ENCODE measurements around the gene GPR15LG. TPM values are rescaled to one million over a fixed set of nuclear protein-coding genes. Genes with fewer than 3 reads are reported as not detected.
"Not testable (repeated sequence)": the region's sequence is repeated elsewhere in the genome, so short reads cannot be mapped to it uniquely, and the experiment has no call there.

The GPR15LG gene
- total RNA-seq, 1 donor from 2014 or later: 0.70 TPM

DNA sequence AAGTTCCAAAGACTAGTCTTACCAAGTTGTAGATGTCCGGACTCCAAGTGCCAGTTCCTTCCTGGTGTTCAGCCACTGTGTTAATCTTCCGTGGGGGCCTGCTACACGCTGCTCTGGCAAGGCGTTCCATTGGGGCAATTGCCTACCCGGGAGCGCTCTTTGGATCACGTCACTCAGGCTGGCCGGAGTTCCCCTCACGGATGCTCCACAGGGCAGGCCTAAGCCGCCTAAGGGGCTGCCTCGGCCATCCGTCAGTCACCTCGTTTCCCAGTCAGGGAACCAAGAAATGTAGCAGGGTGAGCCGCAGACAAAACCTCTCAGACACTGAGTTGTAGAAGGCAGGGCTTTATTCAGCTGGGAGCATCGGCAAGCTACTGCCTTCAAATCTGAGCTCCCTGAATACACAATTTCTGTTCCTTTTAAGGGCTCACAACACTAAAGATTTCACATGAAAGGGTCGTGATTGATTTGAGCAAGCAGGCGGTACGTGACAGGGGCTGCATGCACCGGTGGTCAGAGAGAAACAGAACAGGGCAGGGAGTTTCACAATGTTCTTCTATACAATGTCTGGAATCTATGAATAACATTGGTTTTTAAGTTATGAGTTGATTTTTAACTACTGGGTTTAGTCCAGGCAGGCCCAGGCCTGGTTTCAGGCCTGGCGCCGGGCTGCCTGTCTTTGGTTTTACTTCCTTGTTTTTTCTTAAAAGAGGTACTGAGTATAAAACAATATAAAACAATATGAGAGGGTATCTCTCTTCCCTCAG is 1.7 kb upstream of the GPR15LG start:
- H3K4me1 Mint-ChIP-seq (ENCODE audit: unreplicated experiment); H3K4me3 Mint-ChIP-seq; DNase-seq (ENCODE audit: extremely low spot score, unreplicated experiment); H3K36me3 Mint-ChIP-seq; H3K9me3 Mint-ChIP-seq; H3K27ac Mint-ChIP-seq; H3K27me3 Mint-ChIP-seq: not testable (repeated sequence)

DNA sequence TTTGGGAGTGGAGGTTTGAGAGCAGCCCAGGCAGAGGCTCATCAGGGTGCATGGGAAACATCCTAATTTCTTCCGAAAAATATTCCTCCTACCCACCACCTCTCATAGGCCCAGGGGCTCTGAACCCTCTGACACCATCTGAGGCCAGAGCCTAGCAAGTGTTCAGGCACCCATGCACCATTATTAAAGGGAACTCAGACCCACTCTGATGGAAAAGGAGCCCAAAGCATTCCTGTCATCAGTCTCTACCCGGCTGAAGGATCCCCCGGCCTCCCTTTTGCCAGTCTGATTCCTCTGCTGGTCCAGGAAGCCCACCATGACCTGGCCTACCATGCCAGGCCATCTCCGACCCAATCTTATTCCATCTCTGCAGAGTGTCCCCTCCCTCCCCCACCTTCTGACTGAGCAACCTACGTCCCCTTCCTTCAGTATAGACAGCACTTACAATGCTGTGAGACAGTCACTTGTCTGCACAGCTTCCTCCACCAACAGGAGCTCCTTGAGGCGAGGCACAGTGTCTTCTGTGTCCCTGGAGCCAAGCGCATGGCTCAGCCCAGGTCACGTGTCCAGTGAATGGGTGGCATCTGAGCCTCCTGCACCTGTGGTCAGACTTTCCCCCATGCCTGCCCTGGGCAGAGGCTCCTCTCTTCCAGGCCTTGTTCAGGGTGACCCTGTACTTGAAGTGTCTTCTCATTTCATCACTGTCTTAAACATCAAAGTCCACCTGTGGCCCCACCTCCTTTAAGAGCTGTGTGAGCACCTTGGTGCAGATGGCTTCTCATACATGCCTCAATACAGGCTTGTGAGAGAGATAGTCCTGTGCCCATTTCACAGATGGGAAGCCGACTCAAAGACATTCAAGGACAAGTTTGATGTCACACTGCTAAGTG is 889 bp upstream of the GPR15LG start:
- no peaks in the 10 kb centered on the region for H3K4me1 Mint-ChIP-seq (ENCODE audit: unreplicated experiment)
- H3K36me3 Mint-ChIP-seq: no peaks in the 10 kb centered on the region
- H3K4me3 Mint-ChIP-seq: no peak overlapping the region
- TF ChIP-seq, protein P1, sequence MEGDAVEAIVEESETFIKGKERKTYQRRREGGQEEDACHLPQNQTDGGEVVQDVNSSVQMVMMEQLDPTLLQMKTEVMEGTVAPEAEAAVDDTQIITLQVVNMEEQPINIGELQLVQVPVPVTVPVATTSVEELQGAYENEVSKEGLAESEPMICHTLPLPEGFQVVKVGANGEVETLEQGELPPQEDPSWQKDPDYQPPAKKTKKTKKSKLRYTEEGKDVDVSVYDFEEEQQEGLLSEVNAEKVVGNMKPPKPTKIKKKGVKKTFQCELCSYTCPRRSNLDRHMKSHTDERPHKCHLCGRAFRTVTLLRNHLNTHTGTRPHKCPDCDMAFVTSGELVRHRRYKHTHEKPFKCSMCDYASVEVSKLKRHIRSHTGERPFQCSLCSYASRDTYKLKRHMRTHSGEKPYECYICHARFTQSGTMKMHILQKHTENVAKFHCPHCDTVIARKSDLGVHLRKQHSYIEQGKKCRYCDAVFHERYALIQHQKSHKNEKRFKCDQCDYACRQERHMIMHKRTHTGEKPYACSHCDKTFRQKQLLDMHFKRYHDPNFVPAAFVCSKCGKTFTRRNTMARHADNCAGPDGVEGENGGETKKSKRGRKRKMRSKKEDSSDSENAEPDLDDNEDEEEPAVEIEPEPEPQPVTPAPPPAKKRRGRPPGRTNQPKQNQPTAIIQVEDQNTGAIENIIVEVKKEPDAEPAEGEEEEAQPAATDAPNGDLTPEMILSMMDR (conservative IDR thresholded peaks at IDR 0.05): no peak
- no peak for DNase-seq (ENCODE audit: extremely low spot score, unreplicated experiment)
- H3K27me3 Mint-ChIP-seq: no peaks in the 10 kb centered on the region
- no peak overlapping the region for H3K27ac Mint-ChIP-seq
- H3K9me3 Mint-ChIP-seq: no peaks in the 10 kb centered on the region

DNA sequence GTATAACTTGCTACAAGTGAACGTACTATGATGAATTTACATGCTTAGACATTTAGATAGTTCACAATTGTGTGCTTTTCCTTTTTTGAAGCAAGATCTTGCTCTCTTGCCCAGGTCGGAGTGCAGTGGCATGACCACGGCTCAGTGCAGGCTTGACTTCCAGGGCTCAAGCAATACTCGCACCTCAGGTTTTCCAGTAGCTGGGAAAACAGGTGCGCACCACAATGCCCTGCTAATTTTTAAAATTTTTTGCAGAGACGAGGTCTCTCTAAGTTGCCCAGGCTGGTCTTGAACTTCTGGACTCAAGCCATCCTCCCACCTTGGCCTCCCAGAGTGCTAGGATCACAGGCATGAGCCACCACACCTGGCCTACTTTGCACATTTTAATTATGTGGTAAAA is 1.8 kb downstream of the GPR15LG start:
- H3K27me3 Mint-ChIP-seq: no peaks in the 10 kb centered on the region
- no peaks in the 10 kb centered on the region for H3K36me3 Mint-ChIP-seq
- peak; percentile 29 for DNase-seq (ENCODE audit: extremely low spot score, unreplicated experiment)
- H3K4me3 Mint-ChIP-seq: no peak overlapping the region
- TF ChIP-seq, protein P1 (conservative IDR thresholded peaks at IDR 0.05): no peak
- H3K4me1 Mint-ChIP-seq (ENCODE audit: unreplicated experiment): no peaks in the 10 kb centered on the region
- H3K27ac Mint-ChIP-seq: no peak overlapping the region
- H3K9me3 Mint-ChIP-seq: no peaks in the 10 kb centered on the region

DNA sequence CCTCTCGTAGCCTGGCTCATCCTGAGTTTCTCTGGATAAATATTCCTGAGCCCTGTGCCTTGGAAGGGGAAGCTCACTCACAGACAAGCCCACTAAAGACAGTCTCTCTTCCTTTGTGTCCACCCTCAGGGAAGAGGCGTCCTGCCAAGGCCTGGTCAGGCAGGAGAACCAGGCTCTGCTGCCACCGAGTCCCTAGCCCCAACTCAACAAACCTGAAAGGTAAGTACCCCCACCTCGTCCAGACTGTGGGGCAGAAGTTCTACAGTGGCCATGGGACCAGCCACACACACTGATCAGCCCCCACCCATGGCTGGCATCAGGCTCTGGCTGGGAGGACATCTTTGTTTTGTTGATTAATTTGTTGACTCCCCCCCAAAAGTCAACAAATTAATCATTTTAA is 2.8 kb downstream of the GPR15LG start:
- H3K4me1 Mint-ChIP-seq (ENCODE audit: unreplicated experiment): no peaks in the 10 kb centered on the region
- no peak overlapping the region for H3K4me3 Mint-ChIP-seq
- H3K27ac Mint-ChIP-seq: no peak overlapping the region
- H3K9me3 Mint-ChIP-seq: no peaks in the 10 kb centered on the region
- no peaks in the 10 kb centered on the region for H3K27me3 Mint-ChIP-seq
- TF ChIP-seq, protein P1 (conservative IDR thresholded peaks at IDR 0.05): no peak
- peak; percentile 24 for DNase-seq (ENCODE audit: extremely low spot score, unreplicated experiment)
- H3K36me3 Mint-ChIP-seq: no peaks in the 10 kb centered on the region

DNA sequence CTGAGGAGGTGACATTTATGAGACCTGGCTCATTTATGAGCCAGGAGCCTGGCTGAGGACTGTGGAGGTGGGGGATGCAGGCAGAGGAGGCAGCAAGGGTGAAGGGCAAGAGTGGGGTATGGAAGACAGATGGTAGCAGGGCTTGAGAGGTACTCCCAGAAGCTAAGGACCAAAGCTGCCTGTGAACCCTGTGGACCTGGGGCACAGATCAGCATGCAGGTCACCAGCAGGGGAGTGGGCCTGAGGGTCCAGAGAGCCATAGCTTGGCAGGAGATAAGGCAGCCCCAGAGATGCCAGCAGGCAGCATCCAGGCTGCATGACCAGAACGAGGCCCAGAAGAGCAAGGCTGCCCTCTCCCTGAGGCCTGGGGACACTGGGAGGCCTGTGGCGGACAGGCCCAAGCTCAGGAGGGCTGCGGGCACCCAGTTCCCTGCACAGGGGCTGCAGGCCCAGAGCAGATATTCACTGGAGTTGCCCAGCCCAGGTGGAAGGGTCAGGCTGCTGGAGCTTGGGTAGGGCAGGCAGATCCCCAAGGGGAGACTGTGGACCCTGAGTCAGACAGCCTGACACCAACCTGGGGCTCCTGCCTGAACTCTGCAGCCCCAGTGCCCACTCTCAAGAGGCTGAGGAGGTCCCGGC is 3.4 kb downstream of the GPR15LG start:
- Mint-ChIP-seq H3K27me3 (no peaks in the 10 kb centered on the region), H3K36me3 (no peaks in the 10 kb centered on the region), H3K27ac (no peak overlapping the region), H3K4me3 (no peak overlapping the region), H3K4me1 (ENCODE audit: unreplicated experiment) (no peaks in the 10 kb centered on the region), H3K9me3 (no peaks in the 10 kb centered on the region)
- TF ChIP-seq, protein P1 (conservative IDR thresholded peaks at IDR 0.05): no peak
- peak; percentile 50 for DNase-seq (ENCODE audit: extremely low spot score, unreplicated experiment)
